GM12878 (cell line): ENCODE measurements around the gene PRMT7. TPM values are rescaled to one million over a fixed set of nuclear protein-coding genes. Genes with fewer than 3 reads are reported as not detected.

Experiments used
- ATAC-seq: fragments of 200-7000 bp; cut with Tn5 transposase; 3 replicates; pipeline ENCODE4 v1.9.1; 2020; ENCODE audit warnings: mild to moderate bottlenecking, moderate library complexity
- BruUV-seq: library from RNA; stranded (reverse); fragments of 400-500 nt; replicated peaks from 2 replicates; lab custom pipeline; 2021; lab: Mats Ljungman, UMichigan
- CTCF ChIA-PET: fragments of 300-600 bp; sonication (Branson Sonifier 250); formaldehyde crosslinking; extraction: SDS; loops from one replicate; lab custom pipeline; 2021; ENCODE audit warnings: inconsistent platforms; lab: Yijun Ruan, JAX
- POLR2A ChIA-PET: fragments of 350-600 bp; formaldehyde crosslinking; extraction: SDS; loops from one replicate; lab custom pipeline; 2021; ENCODE audit warnings: inconsistent platforms; lab: Charles Lee
- RAD21 ChIA-PET: fragments of 300-600 bp; sonication (Branson Sonifier 250); formaldehyde crosslinking; loops from one replicate; lab custom pipeline; 2023; ENCODE audit warnings: antibody characterized with exemption; ENCODE audit not compliant: unreplicated experiment; lab: Charles Lee
- SMC1A ChIA-PET: fragments of 300-600 bp; sonication (Branson Sonifier 250); formaldehyde crosslinking; loops from one replicate; lab custom pipeline; 2023; ENCODE audit not compliant: unreplicated experiment, uncharacterized antibody; lab: Charles Lee
- DNase-seq: peaks from one replicate; pipeline ENCODE4 v3.0.0-alpha.2; 2011; ENCODE audit warnings: low read depth, low spot score
- FAIRE-seq: peaks from 3 replicates; lab custom pipeline; 2011; peaks lifted over from hg19 to GRCh38; lab: Jason Lieb, UNC
- H2AFZ ChIP-seq: 2 replicates; pipeline ENCODE4 v1.6.0; 2011; ENCODE audit warnings: low read depth, low read length, control low read depth; ENCODE audit not compliant: control insufficient read depth
- H3K27ac ChIP-seq: 2 replicates; pipeline ENCODE4 v1.5.1; 2011; ENCODE audit warnings: control low read depth; ENCODE audit not compliant: control insufficient read depth, insufficient read depth
- H3K27me3 ChIP-seq, 2 experiments: replicated peaks in 1 of 2; 2 replicates each; pipeline versions ENCODE4 v1.6.0 to v1.6.1; 2011; ENCODE audit warnings: low read length in 1 of 2; ENCODE audit not compliant: control insufficient read depth in 2 of 2, insufficient read depth in 2 of 2
- H3K36me3 ChIP-seq, 2 experiments: 2 replicates each; pipeline ENCODE4 v1.5.1; 2011; ENCODE audit warnings: low read length in 1 of 2; ENCODE audit not compliant: control insufficient read depth in 2 of 2, insufficient read depth in 2 of 2
- H3K4me1 ChIP-seq: 2 replicates; pipeline ENCODE4 v1.6.1; 2011; ENCODE audit warnings: mild to moderate bottlenecking, low read length, moderate library complexity, mixed read lengths; ENCODE audit not compliant: control insufficient read depth, insufficient read depth
- H3K4me2 ChIP-seq: 2 replicates; pipeline ENCODE4 v1.6.0; 2011; ENCODE audit warnings: control low read depth; ENCODE audit not compliant: control insufficient read depth, insufficient read depth
- H3K4me3 ChIP-seq: fragments of 200-600 bp; sonication (generic); 2 replicates; pipeline ENCODE4 v1.5.1; 2016
- H3K79me2 ChIP-seq: 2 replicates; pipeline ENCODE4 v1.6.0; 2011; ENCODE audit warnings: low read length; ENCODE audit not compliant: control insufficient read depth, insufficient read depth
- H3K9ac ChIP-seq: 2 replicates; pipeline ENCODE4 v1.8.0; 2011; ENCODE audit warnings: low read length, control low read depth, mixed read lengths; ENCODE audit not compliant: control insufficient read depth, insufficient read depth
- H3K9me3 ChIP-seq: replicated peaks from 3 replicates; pipeline ENCODE4 v1.5.1; 2011; ENCODE audit warnings: mild to moderate bottlenecking, low read length; ENCODE audit not compliant: control insufficient read depth, insufficient read depth
- H4K20me1 ChIP-seq: 2 replicates; pipeline ENCODE4 v1.6.0; 2011; ENCODE audit not compliant: control insufficient read depth, insufficient read depth
- BACH1 ChIP-seq: fragments of 450-650 bp; IDR thresholded peaks from 2 replicates; pipeline ENCODE4 v1.6.1; 2017; ENCODE audit warnings: mild to moderate bottlenecking, borderline replicate concordance
- CEBPZ ChIP-seq: fragments of 150-350 bp; IDR thresholded peaks from 2 replicates; pipeline ENCODE4 v1.6.1; 2016; ENCODE audit warnings: low read depth, low read length
- E2F8 ChIP-seq: fragments of 450-650 bp; IDR thresholded peaks from 2 replicates; pipeline ENCODE4 v1.6.1; 2018; ENCODE audit warnings: mild to moderate bottlenecking, low read depth, moderate library complexity; ENCODE audit not compliant: partially characterized antibody
- NFXL1 ChIP-seq: fragments of 450-650 bp; IDR thresholded peaks from 2 replicates; pipeline ENCODE4 v1.6.1; 2017; ENCODE audit warnings: antibody characterized with exemption, mild to moderate bottlenecking, borderline replicate concordance
- NFYA ChIP-seq: IDR thresholded peaks from 2 replicates; pipeline ENCODE4 v1.6.1; 2011; ENCODE audit warnings: low read depth, mild to moderate bottlenecking, low read length, improper control_type of control experiment, borderline replicate concordance
- PRDM15 ChIP-seq: fragments of 450-650 bp; formaldehyde crosslinking; IDR thresholded peaks from 2 replicates; pipeline ENCODE4 v1.4.0; 2020; ENCODE audit warnings: mild to moderate bottlenecking, moderate library complexity
- ZBED1 ChIP-seq: IDR thresholded peaks from 2 replicates; pipeline ENCODE4 v1.6.1; 2016; ENCODE audit warnings: borderline replicate concordance
- ZBTB11 ChIP-seq: fragments of 450-650 bp; formaldehyde crosslinking; IDR thresholded peaks from 2 replicates; pipeline ENCODE4 v1.5.0; 2022; ENCODE audit warnings: mild to moderate bottlenecking, missing genetic modification characterization
- WGBS: methylation state at CpG from one replicate; pipeline ENCODE4 v1.1.6; 2016; ENCODE audit warnings: low lambda C conversion rate; ENCODE audit not compliant: insufficient replicate concordance, insufficient coverage; ENCODE audit errors: missing lambda C conversion rate; 5-methylcytosine and 5-hydroxymethylcytosine counted together
- in situ Hi-C: fragments of 300-500 bp; cut with MboI; formaldehyde crosslinking; loops from 9 replicates; pipeline ENCODE4 v1.14.3; 2018; ENCODE audit warnings: mixed read lengths
- intact Hi-C: fragments of 100-400 bp; cut with micrococcal nuclease; formaldehyde crosslinking; loops from one replicate; pipeline ENCODE4 v1.14.2; 2022; ENCODE audit not compliant: unreplicated experiment
- polyA plus RNA-seq, 11 experiments: library from polyadenylated mRNA; depleted of rRNA in 4 of 11; unstranded in 6 of 11; stranded (reverse) in 5 of 11; fragments of >200 nt; fragmentation: Nextera tagmentation in 4 of 11; fragmentation: Illumina TruSeq in 1 of 11; extraction: Ambion mirVana in 4 of 11; extraction: Trizol in 1 of 11; gene quantifications; 1 replicate in 1 of 11; 2 replicates in 10 of 11; pipeline versions ENCODE4 v1.2.1 to v1.2.3, GENCODE V29; 2011 to 2016; ENCODE audit warnings: inconsistent platforms in 2 of 11, missing spikeins in 2 of 11, low read depth in 1 of 11
- total RNA-seq, 4 experiments: library from RNA; depleted of rRNA in 3 of 4; stranded (reverse); fragments of >200 nt in 3 of 4; fragmentation: Illumina TruSeq in 1 of 4; extraction: Trizol in 1 of 4; gene quantifications; 2 replicates each; pipeline versions ENCODE4 v1.2.1 to v1.2.3, GENCODE V29; 2013 to 2021

Gene PRMT7
- total and polyA plus RNA-seq, 10 of the 15 experiments (the other 5 are each of a cell fraction or from before 2014, with no cell fraction given), result 5.1 to 56.1 (median 42.0) TPM

- TF ChIP-seq E2F8 (no peak), NFYA (no peak)
Measured at GRCh38 chr16:68346892-68347480, 36.2 kb downstream of the PRMT7 start (continued).

- SMC1A ChIA-PET, result no interaction called here
- H3K79me2 ChIP-seq, result no peaks in the 10 kb centered on the region
- no peaks in the 10 kb centered on the region for H3K27me3 ChIP-seq
- H3K9ac ChIP-seq, result no peak overlapping the region
- RAD21 ChIA-PET, result no interaction called here
- H4K20me1 ChIP-seq, result no peaks in the 10 kb centered on the region; the same call in 1 of the 2 replicates
- DNase-seq (no peak), ATAC-seq (no peak), FAIRE-seq (no peak)
- no peak overlapping the region for H3K27ac ChIP-seq
- BruUV-seq, result no TSS peak
- H3K4me3 ChIP-seq, result no peak overlapping the region
- intact Hi-C loops, result no loop called here
- 84% methylated on average over 4 of the region's 4 CpGs for WGBS
- no peaks in the 10 kb centered on the region for H3K9me3 ChIP-seq
- in situ Hi-C loops, result no loop called here
- peaks cover 26 to 29% of the 10 kb centered on the region in 2 experiments for H3K36me3 ChIP-seq
- CTCF ChIA-PET, result no interaction called here
- POLR2A ChIA-PET, result no interaction called here
- H2AFZ ChIP-seq, result no peak overlapping the region
- H3K4me2 ChIP-seq, result no peak overlapping the region
- no peaks in the 10 kb centered on the region for H3K4me1 ChIP-seq
- TF ChIP-seq PRDM15 (CRISPR knock-in tag) (no peak), ZBED1 (no peak), BACH1 (no peak), CEBPZ (no peak), NFXL1 (no peak), ZBTB11 (CRISPR knock-in tag) (no peak)
Measured at GRCh38 chr16:68347605-68348004, 36.8 kb downstream of the PRMT7 start.
